Measurements from ENCODE around the gene HES7.

DNA sequence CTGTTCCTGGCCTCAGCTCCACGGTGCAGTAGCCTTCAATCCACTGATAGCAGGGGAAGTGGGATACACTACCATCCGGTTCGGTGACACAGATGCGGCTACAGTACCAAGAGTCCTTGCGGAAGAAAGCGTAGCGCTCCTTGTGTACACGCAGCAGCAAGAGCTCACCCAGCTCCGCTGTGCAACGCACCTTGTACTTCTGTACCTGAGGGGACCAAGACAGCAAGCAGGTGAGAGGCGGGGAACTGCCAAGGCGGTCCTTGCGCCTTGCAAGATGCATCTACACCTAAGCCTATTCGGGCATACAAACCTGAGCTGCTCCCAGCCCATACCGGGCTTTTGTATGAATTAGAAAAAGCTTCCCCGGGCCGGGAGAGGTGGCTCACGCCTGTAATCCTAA is 7.1 kb downstream of the HES7 start:
- TF ChIP-seq ELF1 (IDR thresholded peaks at IDR 0.05; ENCODE audit: borderline replicate concordance, low read depth) (no peak), EZH2 (IDR thresholded peaks at IDR 0.05) (no peak), CEBPB (IDR thresholded peaks at IDR 0.05; ENCODE audit: low read depth) (no peak), POLR2A (IDR thresholded peaks at IDR 0.05; ENCODE audit: borderline replicate concordance, extremely low read depth, insufficient read depth, insufficient read length) (no peak), TCF7L2 (IDR thresholded peaks at IDR 0.05; ENCODE audit: borderline replicate concordance, extremely low read depth, insufficient read depth, insufficient read length) (no peak), YY1 (IDR thresholded peaks at IDR 0.05; ENCODE audit: extremely low read depth, insufficient replicate concordance, low read depth, low read length) (no peak), POLR2AphosphoS5 (IDR thresholded peaks at IDR 0.05; ENCODE audit: low read depth, low read length) (no peak)
- TF ChIP-seq, protein P1, sequence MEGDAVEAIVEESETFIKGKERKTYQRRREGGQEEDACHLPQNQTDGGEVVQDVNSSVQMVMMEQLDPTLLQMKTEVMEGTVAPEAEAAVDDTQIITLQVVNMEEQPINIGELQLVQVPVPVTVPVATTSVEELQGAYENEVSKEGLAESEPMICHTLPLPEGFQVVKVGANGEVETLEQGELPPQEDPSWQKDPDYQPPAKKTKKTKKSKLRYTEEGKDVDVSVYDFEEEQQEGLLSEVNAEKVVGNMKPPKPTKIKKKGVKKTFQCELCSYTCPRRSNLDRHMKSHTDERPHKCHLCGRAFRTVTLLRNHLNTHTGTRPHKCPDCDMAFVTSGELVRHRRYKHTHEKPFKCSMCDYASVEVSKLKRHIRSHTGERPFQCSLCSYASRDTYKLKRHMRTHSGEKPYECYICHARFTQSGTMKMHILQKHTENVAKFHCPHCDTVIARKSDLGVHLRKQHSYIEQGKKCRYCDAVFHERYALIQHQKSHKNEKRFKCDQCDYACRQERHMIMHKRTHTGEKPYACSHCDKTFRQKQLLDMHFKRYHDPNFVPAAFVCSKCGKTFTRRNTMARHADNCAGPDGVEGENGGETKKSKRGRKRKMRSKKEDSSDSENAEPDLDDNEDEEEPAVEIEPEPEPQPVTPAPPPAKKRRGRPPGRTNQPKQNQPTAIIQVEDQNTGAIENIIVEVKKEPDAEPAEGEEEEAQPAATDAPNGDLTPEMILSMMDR (IDR thresholded peaks at IDR 0.05 in 2 of 3, conservative IDR thresholded peaks at IDR 0.05 in 1 of 3; ENCODE audit: borderline replicate concordance in 1 of 3, insufficient read depth in 1 of 3, low read depth in 2 of 3, low read length in 2 of 3) = no peak
- TF ChIP-seq, protein P2, sequence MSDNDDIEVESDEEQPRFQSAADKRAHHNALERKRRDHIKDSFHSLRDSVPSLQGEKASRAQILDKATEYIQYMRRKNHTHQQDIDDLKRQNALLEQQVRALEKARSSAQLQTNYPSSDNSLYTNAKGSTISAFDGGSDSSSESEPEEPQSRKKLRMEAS (IDR thresholded peaks at IDR 0.05) = no peak
